HepG2 (cell line): ENCODE data around the gene ZKSCAN3. TPM values are rescaled to one million over a fixed set of nuclear protein-coding genes. Genes with fewer than 3 reads are reported as not detected.

Source experiments
- EP300 ChIP-seq, 3 experiments: sonication (generic) in 1 of 3; formaldehyde crosslinking in 1 of 3; IDR thresholded peaks; 2 replicates each; pipeline versions ENCODE4 v1.5.1 to v1.6.1; 2011 to 2020; ENCODE audit warnings: low read depth in 2 of 3, low read length in 2 of 3, borderline replicate concordance in 1 of 3, improper control_type of control experiment in 1 of 3, mild to moderate bottlenecking in 1 of 3, missing genetic modification reagents in 1 of 3, moderate library complexity in 1 of 3
- ETS1 ChIP-seq: sonication (generic); formaldehyde crosslinking; IDR thresholded peaks from 2 replicates; pipeline ENCODE4 v1.4.0; 2020; ENCODE audit warnings: missing genetic modification reagents
- HNRNPLL ChIP-seq: fragments of 200-400 bp; formaldehyde crosslinking; IDR thresholded peaks from 2 replicates; pipeline ENCODE4 v1.6.1; 2017; ENCODE audit warnings: mild to moderate bottlenecking, low read depth, low read length; ENCODE audit not compliant: poor library complexity, severe bottlenecking
- IRF1 ChIP-seq: sonication (generic); formaldehyde crosslinking; IDR thresholded peaks from 2 replicates; pipeline ENCODE4 v1.4.0; 2020; ENCODE audit warnings: low read depth, mild to moderate bottlenecking, missing genetic modification reagents
- KDM6A ChIP-seq: IDR thresholded peaks from 2 replicates; pipeline ENCODE4 v1.6.1; 2016; ENCODE audit warnings: low read depth
- PATZ1 ChIP-seq: sonication (generic); formaldehyde crosslinking; IDR thresholded peaks from 2 replicates; pipeline ENCODE4 v1.4.0; 2020; ENCODE audit warnings: missing genetic modification reagents
- PHF20 ChIP-seq: sonication (generic); formaldehyde crosslinking; IDR thresholded peaks from 2 replicates; pipeline ENCODE4 v1.5.0; 2020; ENCODE audit warnings: mild to moderate bottlenecking, missing genetic modification reagents
- PPARG ChIP-seq: conservative IDR thresholded peaks from 2 replicates; pipeline ENCODE4 v1.6.1; 2016; ENCODE audit warnings: missing biosample characterization, missing genetic modification reagents
- RBM39 ChIP-seq: fragments of 200-400 bp; formaldehyde crosslinking; IDR thresholded peaks from one replicate; pipeline ENCODE4 v1.6.1; 2018; ENCODE audit warnings: antibody characterized with exemption, mild to moderate bottlenecking, low read depth, low read length; ENCODE audit not compliant: poor library complexity, severe bottlenecking
- SNRNP70 ChIP-seq: fragments of 200-400 bp; formaldehyde crosslinking; IDR thresholded peaks from 2 replicates; pipeline ENCODE4 v1.6.1; 2017; ENCODE audit warnings: mild to moderate bottlenecking, low read depth, low read length, moderate library complexity
- SOX13 ChIP-seq, 3 experiments: fragments of 450-650 bp in 1 of 3; sonication (generic) in 1 of 3; formaldehyde crosslinking in 1 of 3; IDR thresholded peaks in 2 of 3; conservative IDR thresholded peaks in 1 of 3; 2 replicates each; pipeline versions ENCODE4 v1.5.0 to v1.6.1; 2016 to 2020; ENCODE audit warnings: antibody characterized with exemption in 1 of 3, mild to moderate bottlenecking in 1 of 3, missing compliant biosample characterization in 1 of 3, missing genetic modification reagents in 1 of 3, moderate library complexity in 1 of 3
- STAT5B ChIP-seq: sonication (generic); formaldehyde crosslinking; IDR thresholded peaks from 2 replicates; pipeline ENCODE4 v1.4.0; 2020; ENCODE audit warnings: missing genetic modification reagents
- TFE3 ChIP-seq: IDR thresholded peaks from 2 replicates; pipeline ENCODE4 v1.6.1; 2016
- TRAFD1 ChIP-seq: sonication (generic); formaldehyde crosslinking; IDR thresholded peaks from 2 replicates; pipeline ENCODE4 v1.5.1; 2020; ENCODE audit warnings: missing genetic modification reagents, mild to moderate bottlenecking, borderline replicate concordance
- ZNF574 ChIP-seq: sonication (generic); formaldehyde crosslinking; IDR thresholded peaks from 2 replicates; pipeline ENCODE4 v1.4.0; 2020; ENCODE audit warnings: missing genetic modification reagents
- ZNF607 ChIP-seq: sonication (generic); formaldehyde crosslinking; IDR thresholded peaks from 2 replicates; pipeline ENCODE4 v1.5.1; 2020; ENCODE audit warnings: missing genetic modification reagents, mild to moderate bottlenecking, borderline replicate concordance
- ZNF652 ChIP-seq: IDR thresholded peaks from 2 replicates; pipeline ENCODE4 v1.6.1; 2016; ENCODE audit warnings: low read depth, borderline replicate concordance
- polyA plus RNA-seq, 8 experiments: library from polyadenylated mRNA; depleted of rRNA in 3 of 8; stranded (reverse) in 7 of 8; unstranded in 1 of 8; fragments of >200 nt; fragmentation: Illumina TruSeq in 4 of 8; extraction: Trizol in 4 of 8; gene quantifications; 2 replicates each; pipeline versions ENCODE4 v1.2.1 to v1.2.3, GENCODE V29; 2011 to 2016; ENCODE audit warnings: low read depth in 4 of 8, missing spikeins in 1 of 8, mixed read lengths in 1 of 8; ENCODE audit not compliant: insufficient read depth in 1 of 8
- total RNA-seq, 5 experiments: library from RNA; depleted of rRNA; stranded (reverse); fragments of >200 nt; fragmentation: Illumina TruSeq; extraction: Trizol; gene quantifications; 2 replicates each; pipeline ENCODE4 v1.2.3, GENCODE V29; 2016; ENCODE audit warnings: low read depth in 1 of 5

Gene ZKSCAN3
- total and polyA plus RNA-seq, 2 of the 13 experiments (the other 11 are each of a cell fraction or from before 2014, with no cell fraction given), result 3.3 to 7.4 TPM

- TF ChIP-seq ZNF574 (CRISPR knock-in tag), result peak; percentile 31; the same call in 1 of the 2 replicates
- no peak for TF ChIP-seq SNRNP70
- TF ChIP-seq EP300 (IDR thresholded peaks at IDR 0.05; ENCODE audit: low read depth in 2 of 2, low read length in 2 of 2), result peak in 1 of 2 experiments; percentile 59; a peak in 2 of 4 replicates
- TF ChIP-seq EP300 (CRISPR knock-in tag; IDR thresholded peaks at IDR 0.05; ENCODE audit: borderline replicate concordance), result no peak
- TF ChIP-seq PPARG (CRISPR knock-in tag), result 0 out of 2 replicates have a peak, but pooled peaks have one; percentile 24
- 0 out of 2 replicates have a peak, but pooled peaks have one; percentile 10 for TF ChIP-seq ZNF652 (CRISPR knock-in tag)
- TF ChIP-seq TRAFD1 (CRISPR knock-in tag), result no peak
- no peak for TF ChIP-seq SOX13 (IDR thresholded peaks at IDR 0.05)
- peak in 1 of 2 experiments; percentile 80; a peak in 2 of 4 replicates for TF ChIP-seq SOX13 (CRISPR knock-in tag; conservative IDR thresholded peaks at IDR 0.05 in 1 of 2, IDR thresholded peaks at IDR 0.05 in 1 of 2)
- no peak for TF ChIP-seq HNRNPLL
- no peak for TF ChIP-seq RBM39
- no peak for TF ChIP-seq KDM6A (CRISPR knock-in tag)
- peak; percentile 27; the same call in 1 of the 2 replicates for TF ChIP-seq PATZ1 (CRISPR knock-in tag)
- no peak for TF ChIP-seq IRF1
- TF ChIP-seq PHF20 (CRISPR knock-in tag), result no peak
- TF ChIP-seq ETS1, result no peak
- TF ChIP-seq TFE3 (CRISPR knock-in tag), result peak; percentile 79; the same call in 1 of the 2 replicates
- no peak for TF ChIP-seq ZNF607
- TF ChIP-seq STAT5B (CRISPR knock-in tag), result no peak
These were observed 27.1 kb upstream of the ZKSCAN3 start (continued) for GRCh38 chr6:28322661-28323060.
